Stomach smooth muscle (tissue), 2 donors: ENCODE data around the gene ARCN1.
A peak's percentile ranks its signal among the peaks of the same experiment; 100 is the strongest.

Experiments used
- H3K27ac ChIP-seq: one replicate; pipeline ENCODE4 v1.7.0; 2013; ENCODE audit warnings: mild to moderate bottlenecking, low read length, inconsistent platforms
- H3K27me3 ChIP-seq, 2 donors: one replicate each; pipeline ENCODE4 v1.7.0; 2013; ENCODE audit warnings: low read length in 2 of 2; ENCODE audit not compliant: insufficient read depth in 2 of 2, control insufficient read depth in 1 of 2
- H3K36me3 ChIP-seq, 2 donors: one replicate each; pipeline ENCODE4 v1.7.0; 2013; ENCODE audit warnings: low read length in 2 of 2; ENCODE audit not compliant: control insufficient read depth in 2 of 2, insufficient read depth in 2 of 2
- H3K4me1 ChIP-seq: one replicate; pipeline ENCODE4 v1.7.0; 2013; ENCODE audit warnings: low read length; ENCODE audit not compliant: control insufficient read depth, insufficient read depth
- H3K4me3 ChIP-seq, 2 donors: one replicate each; pipeline ENCODE4 v1.7.0; 2013; ENCODE audit warnings: low read length in 2 of 2
- H3K9ac ChIP-seq, 2 donors: one replicate each; pipeline ENCODE4 v1.7.0; 2013; ENCODE audit warnings: low read length in 2 of 2, mild to moderate bottlenecking in 1 of 2
- H3K9me3 ChIP-seq, 2 donors: one replicate each; pipeline ENCODE4 v1.7.0; 2013; ENCODE audit warnings: low read length in 2 of 2; ENCODE audit not compliant: control insufficient read depth in 2 of 2
- donor health status: healthy.
- donor health status: Pancreatic carcinoma.

The ARCN1 gene

DNA sequence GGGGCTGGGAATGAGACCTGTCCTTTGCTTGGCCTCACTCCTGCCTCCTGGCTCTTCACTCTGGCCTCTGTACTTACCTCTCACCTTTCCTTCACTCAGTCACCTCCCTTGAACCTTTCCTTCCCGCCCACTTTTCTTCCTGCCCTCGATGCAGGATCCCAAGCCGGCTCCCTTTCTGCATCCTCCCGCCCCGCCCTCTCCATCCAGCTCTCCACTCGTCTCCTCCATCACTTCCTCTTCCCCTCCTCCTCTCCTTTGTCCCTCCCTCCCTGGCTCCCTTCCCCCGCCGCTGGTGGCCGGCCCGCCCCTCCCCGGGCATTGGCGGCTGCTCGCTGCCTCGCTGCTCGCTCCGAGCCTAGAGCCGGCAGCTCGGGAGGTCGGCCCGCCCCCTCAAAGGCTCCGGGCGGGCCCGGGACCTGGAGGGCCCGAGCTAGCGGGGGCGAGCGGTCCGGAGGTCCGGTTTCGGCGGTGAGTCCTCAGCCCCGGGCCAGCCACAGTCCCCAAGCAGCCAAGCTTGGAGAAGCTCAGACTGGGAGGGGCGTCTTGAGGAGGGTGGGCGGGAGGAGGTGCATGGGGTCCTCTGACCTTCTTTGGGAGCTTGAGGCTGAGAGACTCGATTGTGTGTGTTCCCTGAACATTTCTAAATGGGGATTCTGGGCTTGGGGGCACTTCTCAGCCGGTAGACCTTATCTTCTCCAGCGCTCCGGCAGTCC is 49.0 kb downstream of the ARCN1 start:
- peak overlapping the region; percentile 78 to 80 for H3K9ac ChIP-seq
- peak overlapping the region; percentile 77 to 89 for H3K4me3 ChIP-seq
- H3K4me1 ChIP-seq, result peaks cover 65% of the 10 kb centered on the region
- no peaks in the 10 kb centered on the region for H3K27me3 ChIP-seq
- H3K27ac ChIP-seq, result peak overlapping the region; percentile 80
- peaks cover 22 to 24% of the 10 kb centered on the region in 2 donors for H3K36me3 ChIP-seq
- H3K9me3 ChIP-seq, result no peaks in the 10 kb centered on the region

DNA sequence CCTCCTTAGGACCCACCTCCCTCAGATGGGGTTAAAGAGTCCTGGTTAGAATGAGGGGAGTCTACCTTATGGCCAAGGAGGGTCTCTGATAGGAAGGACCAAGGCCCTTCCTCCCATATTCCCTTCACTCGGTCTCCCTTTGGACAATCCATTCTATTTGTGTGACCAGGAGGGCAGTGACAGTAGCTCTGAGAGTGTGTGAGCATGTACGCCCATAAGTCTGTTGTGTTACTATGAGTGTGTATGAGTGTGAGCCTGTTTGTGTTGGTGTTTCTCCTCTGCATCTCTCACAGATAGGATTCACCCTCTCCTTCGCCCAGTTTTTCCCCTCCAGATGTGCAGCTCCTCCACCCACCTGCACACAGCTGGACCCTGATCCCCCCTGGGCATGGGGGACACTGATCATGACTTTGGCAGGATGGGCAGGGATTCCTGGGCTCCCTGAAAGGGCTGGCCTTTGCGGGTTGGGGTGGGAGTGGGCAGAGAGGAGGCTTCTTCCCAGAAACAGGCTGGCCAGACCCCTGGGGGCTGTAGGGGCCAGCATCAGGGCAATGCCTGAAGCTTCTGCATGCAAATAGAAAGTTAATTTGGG is 49.7 kb downstream of the ARCN1 start:
- H3K4me3 ChIP-seq, result peak overlapping the region; percentile 77 to 89
- H3K27ac ChIP-seq, result peak overlapping the region; percentile 80
- H3K27me3 ChIP-seq, result no peaks in the 10 kb centered on the region
- no peaks in the 10 kb centered on the region for H3K9me3 ChIP-seq
- peak overlapping the region; percentile 78 to 80 for H3K9ac ChIP-seq
- H3K36me3 ChIP-seq, result peaks cover 17 to 22% of the 10 kb centered on the region in 2 donors
- H3K4me1 ChIP-seq, result peaks cover 65% of the 10 kb centered on the region

DNA sequence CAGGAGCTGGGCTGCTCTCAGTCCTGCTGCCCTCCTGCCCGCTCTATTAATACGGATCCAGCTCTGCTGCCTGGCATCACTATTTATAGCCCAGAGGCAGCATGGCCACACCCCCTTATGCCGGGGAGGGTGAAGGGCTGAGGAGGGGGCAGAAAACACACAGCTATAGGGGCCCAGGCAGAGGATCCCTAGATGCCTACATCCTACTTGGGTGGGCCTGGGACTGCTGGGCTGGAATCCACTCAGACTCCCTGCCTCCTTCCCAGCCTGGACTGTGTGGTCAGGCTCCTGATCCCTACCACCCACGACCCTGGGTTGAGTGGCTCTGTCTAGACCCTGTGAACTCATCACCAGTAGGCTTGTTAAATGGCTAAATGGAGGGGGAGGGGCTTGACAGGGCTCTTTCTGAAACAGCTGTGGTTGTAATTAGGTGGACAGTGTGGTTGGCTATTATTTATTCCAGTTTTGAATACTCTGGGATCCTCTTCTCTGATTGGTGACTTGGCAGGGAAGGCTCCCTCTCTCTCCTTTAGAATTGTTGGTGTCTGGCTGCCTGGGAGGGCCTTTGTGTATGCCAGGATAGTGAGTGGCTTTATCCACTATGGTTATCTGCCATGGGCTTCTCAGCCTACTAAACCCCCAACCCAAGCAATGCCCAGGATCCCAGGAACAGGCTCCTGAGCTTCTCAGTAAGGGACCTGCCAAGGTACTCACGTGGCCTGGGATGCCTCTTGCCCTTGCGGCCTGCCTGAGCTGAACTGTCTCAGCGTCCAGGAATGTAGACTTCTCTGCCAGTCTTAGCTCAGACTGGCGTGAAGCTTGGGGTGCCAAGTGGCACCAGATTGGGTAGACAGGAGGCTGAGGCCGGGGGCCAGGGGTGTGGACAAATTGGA is 50.4 kb downstream of the ARCN1 start:
- peak overlapping the region; percentile 80 for H3K27ac ChIP-seq
- peaks cover 23 to 29% of the 10 kb centered on the region in 2 donors for H3K36me3 ChIP-seq
- H3K4me3 ChIP-seq, result peak overlapping the region; percentile 77 to 89
- no peaks in the 10 kb centered on the region for H3K27me3 ChIP-seq
- no peaks in the 10 kb centered on the region for H3K9me3 ChIP-seq
- H3K4me1 ChIP-seq, result peaks cover 58% of the 10 kb centered on the region
- peak overlapping the region; percentile 27 to 80 for H3K9ac ChIP-seq

DNA sequence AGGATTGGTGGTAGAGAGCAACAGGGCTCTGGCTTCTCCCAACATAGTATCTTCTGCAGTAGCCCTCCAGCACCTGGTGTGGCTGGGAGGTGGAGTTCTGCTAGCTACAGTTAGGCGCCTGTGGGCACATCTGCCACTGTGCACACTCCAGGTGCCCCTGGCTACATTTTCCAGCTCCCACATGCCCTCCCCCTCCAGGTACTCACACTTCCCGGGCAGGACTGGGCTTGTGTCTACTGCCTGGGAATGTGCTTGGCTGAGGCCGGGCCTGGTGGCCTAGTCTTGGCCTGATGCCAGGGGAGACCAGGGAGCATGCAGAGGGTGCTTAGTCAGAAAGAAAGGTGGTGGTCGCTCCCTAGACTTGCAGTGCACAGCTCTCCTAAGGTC is 51.1 kb downstream of the ARCN1 start:
- peak overlapping the region in 1 of 2 donors; percentile 51 for H3K9ac ChIP-seq
- H3K27me3 ChIP-seq, result no peaks in the 10 kb centered on the region
- peak overlapping the region; percentile 80 for H3K27ac ChIP-seq
- H3K4me3 ChIP-seq, result peak overlapping the region in 1 of 2 donors; percentile 77
- no peaks in the 10 kb centered on the region for H3K9me3 ChIP-seq
- peaks cover 23 to 31% of the 10 kb centered on the region in 2 donors for H3K36me3 ChIP-seq
- H3K4me1 ChIP-seq, result peaks cover 52% of the 10 kb centered on the region

DNA sequence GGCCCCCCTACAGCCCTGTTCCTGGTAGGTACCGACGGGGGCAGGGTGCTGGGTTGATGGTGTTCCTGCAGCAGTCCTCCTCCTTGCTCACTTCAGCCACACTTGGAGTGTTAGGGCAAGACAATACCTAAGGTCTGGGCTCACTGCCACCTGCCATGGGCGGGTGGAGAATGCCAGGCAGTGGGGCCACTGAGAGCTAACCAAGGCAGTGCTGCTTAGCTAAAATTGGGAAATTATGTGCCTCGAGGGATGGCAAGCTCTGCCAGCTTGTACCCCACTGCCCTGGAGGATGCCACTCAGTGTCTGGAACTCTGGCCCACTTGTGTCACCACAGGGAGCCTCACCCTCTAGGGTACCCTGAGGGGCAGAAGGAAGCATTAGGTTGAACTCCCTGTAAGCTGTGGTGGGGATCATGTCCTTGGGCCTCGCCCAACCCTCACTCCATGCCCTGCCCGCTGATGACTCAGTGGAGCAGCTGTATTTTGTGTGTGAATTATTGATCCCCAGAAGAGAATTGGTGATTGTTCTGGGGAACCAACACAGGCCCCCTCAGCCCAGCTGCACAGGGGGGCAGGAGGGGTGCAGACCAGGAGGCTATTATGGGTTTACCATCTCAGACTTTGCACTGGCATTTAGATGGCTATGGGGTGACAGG is 53.0 kb downstream of the ARCN1 start:
- Histone ChIP-seq H3K27ac (no peak overlapping the region), H3K36me3 (peaks cover 30 to 39% of the 10 kb centered on the region in 2 donors), H3K4me1 (peaks cover 40% of the 10 kb centered on the region), H3K4me3 (no peak overlapping the region), H3K9ac (no peak overlapping the region), H3K27me3 (no peaks in the 10 kb centered on the region), H3K9me3 (no peaks in the 10 kb centered on the region)

DNA sequence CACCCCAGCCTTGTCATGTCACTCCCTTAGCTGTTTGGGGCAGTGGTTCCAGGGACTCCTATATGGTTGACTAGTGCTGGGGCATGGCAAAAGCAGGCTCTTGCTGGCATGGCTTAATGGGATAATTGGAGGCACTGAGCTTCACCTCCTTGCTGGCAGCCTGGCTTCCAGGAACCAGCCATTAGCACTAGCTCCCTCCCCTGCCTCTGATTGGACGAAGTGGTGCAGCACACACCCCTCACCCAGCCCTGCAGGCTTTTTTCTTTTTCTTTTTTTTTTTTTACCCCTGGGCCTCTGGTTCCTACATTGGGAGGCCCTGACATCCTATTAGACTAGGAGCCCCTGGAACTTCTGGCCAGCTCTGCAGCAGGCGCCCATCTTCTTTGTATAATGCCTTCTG is 53.8 kb downstream of the ARCN1 start:
- Histone ChIP-seq H3K27me3 (no peaks in the 10 kb centered on the region), H3K4me3 (no peak overlapping the region), H3K9me3 (no peaks in the 10 kb centered on the region), H3K9ac (no peak overlapping the region), H3K27ac (no peak overlapping the region), H3K36me3 (peaks cover 31 to 44% of the 10 kb centered on the region in 2 donors), H3K4me1 (peaks cover 34% of the 10 kb centered on the region)

DNA sequence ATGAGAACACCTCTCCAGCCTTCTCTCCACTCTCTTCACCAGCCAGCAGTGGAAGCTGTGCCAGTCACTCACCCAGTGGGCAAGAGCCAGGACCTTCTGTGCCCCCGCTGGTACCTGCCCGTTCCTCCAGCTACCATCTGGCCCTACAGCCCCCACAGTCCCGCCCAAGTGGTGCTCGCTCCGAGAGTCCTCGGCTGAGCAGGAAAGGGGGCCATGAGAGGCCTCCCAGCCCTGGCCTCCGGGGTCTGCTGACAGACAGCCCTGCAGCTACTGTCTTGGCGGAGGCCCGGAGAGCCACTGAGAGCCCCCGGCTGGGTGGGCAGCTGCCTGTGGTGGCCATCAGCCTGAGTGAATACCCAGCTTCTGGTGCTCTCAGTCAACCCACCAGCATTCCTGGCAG is 55.4 kb downstream of the ARCN1 start:
- H3K27ac ChIP-seq, result no peak overlapping the region
- H3K36me3 ChIP-seq, result peaks cover 41 to 54% of the 10 kb centered on the region in 2 donors
- H3K27me3 ChIP-seq, result no peaks in the 10 kb centered on the region
- no peak overlapping the region for H3K9ac ChIP-seq
- H3K4me3 ChIP-seq, result no peak overlapping the region
- H3K4me1 ChIP-seq, result peaks cover 24% of the 10 kb centered on the region
- H3K9me3 ChIP-seq, result no peaks in the 10 kb centered on the region

DNA sequence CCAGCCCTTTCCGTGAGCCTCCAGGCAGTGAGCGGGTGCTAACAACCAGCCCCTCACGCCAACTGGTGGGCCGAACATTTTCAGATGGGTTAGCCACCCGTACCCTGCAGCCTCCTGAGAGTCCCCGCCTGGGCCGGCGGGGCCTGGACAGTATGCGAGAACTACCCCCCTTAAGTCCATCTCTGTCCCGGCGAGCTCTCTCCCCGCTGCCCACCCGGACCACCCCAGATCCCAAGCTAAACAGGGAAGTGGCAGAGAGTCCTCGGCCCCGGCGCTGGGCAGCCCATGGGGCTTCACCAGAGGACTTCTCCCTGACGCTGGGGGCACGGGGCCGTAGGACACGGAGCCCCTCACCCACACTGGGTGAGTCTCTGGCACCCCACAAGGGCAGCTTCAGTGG is 55.8 kb downstream of the ARCN1 start:
- peaks cover 41 to 54% of the 10 kb centered on the region in 2 donors for H3K36me3 ChIP-seq
- no peak overlapping the region for H3K27ac ChIP-seq
- no peak overlapping the region for H3K9ac ChIP-seq
- no peaks in the 10 kb centered on the region for H3K27me3 ChIP-seq
- H3K4me3 ChIP-seq, result no peak overlapping the region
- H3K4me1 ChIP-seq, result peaks cover 24% of the 10 kb centered on the region
- H3K9me3 ChIP-seq, result no peaks in the 10 kb centered on the region

DNA sequence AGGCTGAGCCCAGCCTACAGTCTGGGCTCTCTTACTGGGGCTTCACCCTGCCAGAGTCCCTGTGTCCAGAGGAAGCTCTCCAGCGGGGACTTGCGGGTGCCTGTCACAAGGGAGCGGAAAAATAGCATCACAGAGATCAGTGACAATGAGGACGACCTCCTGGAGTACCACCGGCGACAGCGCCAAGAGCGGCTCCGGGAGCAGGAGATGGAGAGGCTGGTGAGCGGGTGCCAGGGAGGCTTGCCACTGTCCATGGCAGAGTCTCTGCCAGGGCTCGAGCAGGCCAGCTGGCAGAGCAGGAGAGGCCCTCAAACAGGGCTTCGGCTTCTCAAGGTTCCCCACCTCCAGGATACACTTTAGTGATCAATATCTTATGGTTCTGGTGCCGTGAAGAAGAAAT is 56.2 kb downstream of the ARCN1 start:
- H3K27me3 ChIP-seq, result no peaks in the 10 kb centered on the region
- no peak overlapping the region for H3K4me3 ChIP-seq
- H3K4me1 ChIP-seq, result peaks cover 23% of the 10 kb centered on the region
- H3K9me3 ChIP-seq, result no peaks in the 10 kb centered on the region
- H3K36me3 ChIP-seq, result peaks cover 41 to 54% of the 10 kb centered on the region in 2 donors
- H3K9ac ChIP-seq, result no peak overlapping the region
- no peak overlapping the region for H3K27ac ChIP-seq

DNA sequence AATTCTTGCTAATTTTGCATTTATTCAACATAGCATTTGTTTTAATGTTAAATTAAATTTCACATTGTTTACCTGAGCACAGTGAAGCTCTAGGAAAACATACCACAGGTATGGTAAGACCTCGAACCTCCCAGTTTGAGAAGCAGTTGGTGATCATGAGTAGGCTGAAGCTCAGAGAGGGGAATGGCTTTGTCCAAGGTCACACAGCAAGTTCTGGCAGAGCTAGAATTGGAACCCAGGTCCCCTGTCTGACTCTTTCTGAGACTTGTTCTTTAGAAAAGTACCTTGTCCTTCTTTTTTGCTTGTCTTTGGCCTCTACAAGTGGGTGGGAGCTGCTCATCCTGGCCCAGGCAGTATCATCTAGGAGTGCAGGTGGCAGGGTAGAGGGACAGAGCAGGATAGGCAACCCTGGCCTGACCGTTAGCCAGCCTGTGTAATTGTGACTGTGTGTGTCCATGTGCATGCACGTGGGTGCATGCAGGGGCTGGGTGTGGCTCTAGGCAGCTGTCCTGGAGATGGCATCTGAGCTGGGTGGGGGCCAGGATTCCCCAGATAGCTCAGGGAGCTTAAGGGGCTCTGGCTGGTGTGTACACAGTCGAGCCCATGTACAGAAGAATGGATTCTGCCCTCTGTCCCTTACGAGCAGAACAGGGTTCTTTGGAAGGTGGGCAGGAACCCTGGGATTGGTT is 56.8 kb downstream of the ARCN1 start:
- H3K36me3 ChIP-seq, result peaks cover 41 to 54% of the 10 kb centered on the region in 2 donors
- H3K27ac ChIP-seq, result no peak overlapping the region
- H3K4me1 ChIP-seq, result peaks cover 29% of the 10 kb centered on the region
- H3K27me3 ChIP-seq, result no peaks in the 10 kb centered on the region
- H3K9ac ChIP-seq, result no peak overlapping the region
- H3K4me3 ChIP-seq, result no peak overlapping the region
- no peaks in the 10 kb centered on the region for H3K9me3 ChIP-seq
